HEK293 (cell line): Measurements from ENCODE around the gene LRRC8E.

Experiments used
- CTCF ChIA-PET: fragments of 350-600 bp; formaldehyde crosslinking; extraction: SDS; loops from one replicate; lab custom pipeline; 2021; ENCODE audit warnings: antibody characterized with exemption; lab: Yijun Ruan, JAX
- POLR2A ChIA-PET: fragments of 300-600 bp; formaldehyde crosslinking; extraction: SDS; loops from one replicate; lab custom pipeline; 2020; ENCODE audit warnings: antibody characterized with exemption, inconsistent platforms; lab: Yijun Ruan, JAX
- H3K27ac ChIP-seq: fragments of 200-500 bp; sonication (Bioruptor generic); 2 replicates; pipeline ENCODE4 v1.5.1; 2014; ENCODE audit warnings: low read depth, low read length, control low read depth, inconsistent platforms; ENCODE audit errors: extremely low read depth
- H3K36me3 ChIP-seq, 2 experiments: fragments of 200-500 bp in 1 of 2; sonication (Bioruptor generic) in 1 of 2; 1 replicate in 1 of 2; 2 replicates in 1 of 2; pipeline ENCODE4 v1.5.1; 2014 to 2017; ENCODE audit warnings: inconsistent platforms in 2 of 2, low read length in 2 of 2; ENCODE audit not compliant: control insufficient read depth in 2 of 2, insufficient read depth in 1 of 2
- H3K4me1 ChIP-seq: fragments of 200-500 bp; sonication (Bioruptor generic); 2 replicates; pipeline ENCODE4 v1.5.1; 2014; ENCODE audit warnings: mild to moderate bottlenecking, low read length, inconsistent platforms; ENCODE audit not compliant: control insufficient read depth, insufficient read depth
- H3K4me3 ChIP-seq: 2 replicates; pipeline ENCODE4 v1.5.1; 2011; ENCODE audit warnings: low read depth, mild to moderate bottlenecking, control low read depth, low read length, moderate library complexity
- H3K9me3 ChIP-seq: fragments of 200-500 bp; sonication (Bioruptor generic); 2 replicates; pipeline ENCODE4 v1.5.1; 2014; ENCODE audit warnings: low read depth, low read length, inconsistent platforms; ENCODE audit not compliant: control insufficient read depth, insufficient read depth
- GLI4 ChIP-seq: fragments of 450-650 bp; formaldehyde crosslinking; IDR thresholded peaks from 2 replicates; pipeline ENCODE4 v1.5.1; 2016; ENCODE audit warnings: missing biosample characterization, missing genetic modification characterization
- HOXC10 ChIP-seq: sonication (generic); formaldehyde crosslinking; IDR thresholded peaks from 2 replicates; pipeline ENCODE4 v1.8.1; 2023; ENCODE audit warnings: mild to moderate bottlenecking, missing genetic modification reagents
- KLF1 ChIP-seq: fragments of 450-650 bp; formaldehyde crosslinking; IDR thresholded peaks from 2 replicates; pipeline ENCODE4 v1.5.1; 2016; ENCODE audit warnings: missing biosample characterization, missing genetic modification characterization
- KLF10 ChIP-seq: fragments of 450-650 bp; IDR thresholded peaks from 2 replicates; pipeline ENCODE4 v1.5.1; 2018; ENCODE audit warnings: missing biosample characterization, mild to moderate bottlenecking, missing genetic modification characterization
- KLF7 ChIP-seq: fragments of 450-650 bp; formaldehyde crosslinking; IDR thresholded peaks from 2 replicates; pipeline ENCODE4 v1.5.1; 2016; ENCODE audit warnings: missing biosample characterization, missing genetic modification characterization, borderline replicate concordance
- REPIN1 ChIP-seq: fragments of 450-650 bp; formaldehyde crosslinking; IDR thresholded peaks from 2 replicates; pipeline ENCODE4 v1.5.1; 2017; ENCODE audit warnings: missing biosample characterization, missing genetic modification characterization, low read depth
- SCRT1 ChIP-seq: fragments of 450-650 bp; formaldehyde crosslinking; IDR thresholded peaks from 2 replicates; pipeline ENCODE4 v1.5.1; 2016; ENCODE audit warnings: missing biosample characterization, missing genetic modification characterization, borderline replicate concordance
- SP7 ChIP-seq: fragments of 450-650 bp; formaldehyde crosslinking; IDR thresholded peaks from 2 replicates; pipeline ENCODE4 v1.5.1; 2016; ENCODE audit warnings: missing biosample characterization, missing genetic modification characterization
- ZBTB21 ChIP-seq: fragments of 450-650 bp; formaldehyde crosslinking; IDR thresholded peaks from 2 replicates; pipeline ENCODE4 v1.5.1; 2017; ENCODE audit warnings: missing biosample characterization, missing genetic modification characterization
- ZBTB8A ChIP-seq: fragments of 450-650 bp; formaldehyde crosslinking; IDR thresholded peaks from 2 replicates; pipeline ENCODE4 v1.5.1; 2016; ENCODE audit warnings: missing biosample characterization, missing genetic modification characterization
- ZNF146 ChIP-seq: fragments of 450-650 bp; formaldehyde crosslinking; IDR thresholded peaks from 2 replicates; pipeline ENCODE4 v1.5.1; 2016; ENCODE audit warnings: missing biosample characterization, missing genetic modification characterization
- ZNF184 ChIP-seq: fragments of 450-650 bp; IDR thresholded peaks from 2 replicates; pipeline ENCODE4 v1.5.1; 2018; ENCODE audit warnings: missing biosample characterization, mild to moderate bottlenecking, missing genetic modification characterization
- ZNF223 ChIP-seq: fragments of 450-650 bp; formaldehyde crosslinking; IDR thresholded peaks from 2 replicates; pipeline ENCODE4 v1.5.1; 2016; ENCODE audit warnings: missing biosample characterization, missing genetic modification characterization
- ZNF335 ChIP-seq: fragments of 450-650 bp; formaldehyde crosslinking; conservative IDR thresholded peaks from 2 replicates; pipeline ENCODE4 v1.5.1; 2016; ENCODE audit warnings: missing biosample characterization, missing genetic modification characterization
- ZNF501 ChIP-seq: fragments of 450-650 bp; formaldehyde crosslinking; IDR thresholded peaks from 2 replicates; pipeline ENCODE4 v1.5.1; 2016; ENCODE audit warnings: missing biosample characterization, missing genetic modification characterization
- ZNF610 ChIP-seq: fragments of 450-650 bp; formaldehyde crosslinking; IDR thresholded peaks from 2 replicates; pipeline ENCODE4 v1.5.1; 2016; ENCODE audit warnings: missing biosample characterization, missing genetic modification characterization, borderline replicate concordance
- ZNF660 ChIP-seq: fragments of 450-650 bp; IDR thresholded peaks from 2 replicates; pipeline ENCODE4 v1.5.1; 2018; ENCODE audit warnings: missing biosample characterization, mild to moderate bottlenecking, missing genetic modification characterization
- ZNF776 ChIP-seq: fragments of 450-650 bp; formaldehyde crosslinking; IDR thresholded peaks from 2 replicates; pipeline ENCODE4 v1.5.0; 2017; ENCODE audit warnings: missing biosample characterization, missing genetic modification characterization, borderline replicate concordance
- TF ChIP-seq, protein P1 (sequence below): fragments of 450-650 bp; formaldehyde crosslinking; IDR thresholded peaks from 2 replicates; pipeline ENCODE4 v1.5.1; 2016; ENCODE audit warnings: missing biosample characterization, missing genetic modification characterization, borderline replicate concordance
- TF ChIP-seq, protein P2 (sequence below): fragments of 450-650 bp; IDR thresholded peaks from 2 replicates; pipeline ENCODE4 v1.5.1; 2018; ENCODE audit warnings: missing biosample characterization, mild to moderate bottlenecking, missing genetic modification characterization
- TF ChIP-seq, protein P3 (sequence below): fragments of 450-650 bp; formaldehyde crosslinking; IDR thresholded peaks from 2 replicates; pipeline ENCODE4 v1.5.1; 2016; ENCODE audit warnings: missing biosample characterization, missing genetic modification characterization
- TF ChIP-seq, protein P4 (sequence below): fragments of 450-650 bp; formaldehyde crosslinking; IDR thresholded peaks from 2 replicates; pipeline ENCODE4 v1.5.1; 2016; ENCODE audit warnings: missing biosample characterization, missing genetic modification characterization
- TF ChIP-seq, protein P5 (sequence below): fragments of 450-650 bp; formaldehyde crosslinking; IDR thresholded peaks from 2 replicates; pipeline ENCODE4 v1.5.1; 2016; ENCODE audit warnings: missing biosample characterization, missing genetic modification characterization

The LRRC8E gene

DNA sequence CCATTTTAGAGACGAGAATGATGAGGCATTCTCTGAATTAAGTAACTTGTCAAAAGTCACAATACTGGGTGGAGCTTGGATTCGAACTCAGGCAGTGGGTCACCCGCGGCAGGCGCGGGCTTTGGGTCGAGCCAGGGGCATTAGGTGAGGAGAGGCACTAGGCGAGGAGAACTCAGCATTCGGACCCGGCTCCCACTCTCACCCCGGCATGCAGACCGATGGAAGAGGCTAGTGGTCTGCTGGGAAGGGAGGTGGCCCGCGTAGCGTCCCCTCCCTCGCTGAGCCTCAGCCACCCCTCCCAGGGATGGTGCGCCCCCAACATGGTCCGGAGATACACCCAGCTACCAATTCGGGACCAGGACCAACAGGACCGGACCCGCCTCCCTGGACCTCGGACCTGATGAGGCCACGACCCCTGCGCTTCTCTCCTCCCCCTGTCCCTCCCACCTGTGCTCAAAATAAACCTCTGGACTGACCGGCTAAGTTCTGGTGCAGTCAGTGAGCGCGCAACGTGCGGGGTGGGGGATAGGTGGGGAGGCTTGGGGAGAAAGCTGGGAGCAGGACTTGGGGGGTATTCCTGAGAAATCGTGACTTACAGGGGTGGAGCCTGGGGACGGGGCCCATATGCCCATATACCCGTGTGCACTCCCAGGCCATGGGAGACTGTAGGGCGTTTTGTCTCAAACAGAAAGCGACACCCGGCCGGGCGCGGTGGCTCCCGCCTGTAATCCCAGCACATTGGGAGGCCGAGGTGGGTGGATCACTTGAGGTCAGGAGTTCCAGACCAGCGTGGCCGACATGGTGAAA, 30.5 kb downstream of the LRRC8E start:
- peaks cover 3% of the 10 kb centered on the region; the same call in 1 of the 2 replicates for H3K4me1 ChIP-seq
- H3K36me3 ChIP-seq, result peaks cover 0 to 15% of the 10 kb centered on the region in 2 experiments; a peak in 1 of 3 replicates
- peak; percentile 40; the same call in 1 of the 2 replicates for TF ChIP-seq KLF1 (tag by site-specific recombination)
- no peak for TF ChIP-seq ZNF223 (tag by site-specific recombination)
- no peak for TF ChIP-seq REPIN1 (tag by site-specific recombination)
- TF ChIP-seq ZBTB21 (tag by site-specific recombination), result no peak
- TF ChIP-seq, protein P1, sequence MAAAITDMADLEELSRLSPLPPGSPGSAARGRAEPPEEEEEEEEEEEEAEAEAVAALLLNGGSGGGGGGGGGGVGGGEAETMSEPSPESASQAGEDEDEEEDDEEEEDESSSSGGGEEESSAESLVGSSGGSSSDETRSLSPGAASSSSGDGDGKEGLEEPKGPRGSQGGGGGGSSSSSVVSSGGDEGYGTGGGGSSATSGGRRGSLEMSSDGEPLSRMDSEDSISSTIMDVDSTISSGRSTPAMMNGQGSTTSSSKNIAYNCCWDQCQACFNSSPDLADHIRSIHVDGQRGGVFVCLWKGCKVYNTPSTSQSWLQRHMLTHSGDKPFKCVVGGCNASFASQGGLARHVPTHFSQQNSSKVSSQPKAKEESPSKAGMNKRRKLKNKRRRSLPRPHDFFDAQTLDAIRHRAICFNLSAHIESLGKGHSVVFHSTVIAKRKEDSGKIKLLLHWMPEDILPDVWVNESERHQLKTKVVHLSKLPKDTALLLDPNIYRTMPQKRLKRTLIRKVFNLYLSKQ (tag by site-specific recombination), result no peak
- no peak for TF ChIP-seq ZNF184 (tag by site-specific recombination)
- TF ChIP-seq ZNF501 (tag by site-specific recombination), result no peak
- H3K4me3 ChIP-seq, result no peak overlapping the region
- H3K27ac ChIP-seq, result no peak overlapping the region
- ChIA-PET CTCF (interaction anchor here (0.7 to 3.1 kb wide), 8 partner anchors 10 to 401 kb away, joined by 3 to 25 read pairs (median 3); partner anchors contain the start of genes MAP2K7 and TIMM44), POLR2A (interaction anchor here (1.1 to 3.5 kb wide), 11 partner anchors 7 to 87 kb away, joined by 3 to 36 read pairs (median 14); partner anchors contain the start of genes ELAVL1, LRRC8E, MAP2K7 and TIMM44)
- H3K9me3 ChIP-seq, result no peaks in the 10 kb centered on the region

DNA sequence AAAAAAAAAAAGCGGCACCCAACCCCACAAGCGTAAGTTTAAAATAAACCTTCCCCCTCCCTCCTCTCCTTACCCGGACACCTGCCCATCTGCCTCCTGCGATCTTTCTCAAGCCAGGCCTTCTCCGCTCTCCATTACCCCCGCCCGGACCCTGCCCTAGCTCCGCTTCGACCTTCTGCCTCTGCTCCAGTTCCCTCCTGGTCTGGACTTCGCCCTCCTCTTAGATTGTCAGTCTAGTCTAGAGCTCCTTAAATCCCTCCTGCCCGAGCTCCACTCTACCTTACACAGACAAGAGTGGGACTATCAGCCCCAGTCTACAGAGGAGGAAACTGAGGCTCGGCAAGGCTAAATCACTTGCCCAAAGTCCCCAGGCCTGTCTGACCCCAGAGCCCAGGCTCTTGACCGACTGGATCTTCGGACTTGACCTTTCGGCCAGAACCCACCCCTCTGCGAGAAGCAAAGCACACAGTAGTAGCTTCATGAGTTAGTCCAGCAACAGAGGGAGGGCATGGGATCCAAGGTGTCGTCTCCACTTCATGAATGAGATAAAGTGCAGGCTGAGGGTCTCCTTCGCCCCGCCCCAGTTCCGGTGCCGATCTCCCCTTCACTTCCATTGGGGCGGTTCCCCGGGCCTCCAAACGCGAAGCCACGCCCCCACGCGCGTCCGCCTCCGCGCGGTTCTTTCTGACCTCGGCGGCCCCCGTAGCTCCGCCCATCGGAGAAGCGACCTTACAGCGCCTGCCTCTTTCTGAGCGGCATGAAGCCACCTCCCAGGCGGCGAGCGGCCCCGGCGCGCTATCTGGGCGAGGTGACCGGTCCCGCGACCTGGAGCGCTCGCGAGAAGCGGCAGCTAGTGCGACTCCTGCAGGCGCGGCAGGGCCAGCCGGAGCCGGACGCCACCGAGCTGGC, 31.6 kb downstream of the LRRC8E start, which contains the start of gene SNAPC2:
Gene SNAPC2 (plus strand): TSS at position 729 of the 909 bp plus-strand sequence. CDS start 29 bp downstream, at position 758.
- ChIA-PET POLR2A (interaction anchor here (0.5 to 3.5 kb wide), 20 partner anchors 8 to 594 kb away, joined by 3 to 36 read pairs (median 7); partner anchors contain the start of genes LRRC8E, MAP2K7, TIMM44 and ZNF414), CTCF (interaction anchor here (0.7 to 3.1 kb wide), 11 partner anchors 8 to 351 kb away, joined by 3 to 25 read pairs (median 3); partner anchors contain the start of genes MAP2K7 and TIMM44)
- peaks cover 0 to 15% of the 10 kb centered on the region in 2 experiments; a peak in 1 of 3 replicates for H3K36me3 ChIP-seq
- H3K9me3 ChIP-seq, result no peaks in the 10 kb centered on the region
- peaks cover 3% of the 10 kb centered on the region; the same call in 1 of the 2 replicates for H3K4me1 ChIP-seq
- H3K4me3 ChIP-seq, result peak within 1 kb of the TSS; percentile 80
- H3K27ac ChIP-seq, result peak within 1 kb of the TSS; percentile 49; the same call in 1 of the 2 replicates
- TF ChIP-seq ZNF146 (tag by site-specific recombination), result no peak
- peak; percentile 56; the same call in 1 of the 2 replicates for TF ChIP-seq KLF7 (tag by site-specific recombination)
- peak; percentile 98 for TF ChIP-seq ZNF335 (tag by site-specific recombination)
- TF ChIP-seq, protein P2, sequence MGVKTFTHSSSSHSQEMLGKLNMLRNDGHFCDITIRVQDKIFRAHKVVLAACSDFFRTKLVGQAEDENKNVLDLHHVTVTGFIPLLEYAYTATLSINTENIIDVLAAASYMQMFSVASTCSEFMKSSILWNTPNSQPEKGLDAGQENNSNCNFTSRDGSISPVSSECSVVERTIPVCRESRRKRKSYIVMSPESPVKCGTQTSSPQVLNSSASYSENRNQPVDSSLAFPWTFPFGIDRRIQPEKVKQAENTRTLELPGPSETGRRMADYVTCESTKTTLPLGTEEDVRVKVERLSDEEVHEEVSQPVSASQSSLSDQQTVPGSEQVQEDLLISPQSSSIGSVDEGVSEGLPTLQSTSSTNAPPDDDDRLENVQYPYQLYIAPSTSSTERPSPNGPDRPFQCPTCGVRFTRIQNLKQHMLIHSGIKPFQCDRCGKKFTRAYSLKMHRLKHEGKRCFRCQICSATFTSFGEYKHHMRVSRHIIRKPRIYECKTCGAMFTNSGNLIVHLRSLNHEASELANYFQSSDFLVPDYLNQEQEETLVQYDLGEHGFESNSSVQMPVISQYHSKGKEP (tag by site-specific recombination), result no peak
- TF ChIP-seq HOXC10 (CRISPR knock-in tag), result 0 out of 2 replicates have a peak, but pooled peaks have one; percentile 49
- TF ChIP-seq, protein P3, sequence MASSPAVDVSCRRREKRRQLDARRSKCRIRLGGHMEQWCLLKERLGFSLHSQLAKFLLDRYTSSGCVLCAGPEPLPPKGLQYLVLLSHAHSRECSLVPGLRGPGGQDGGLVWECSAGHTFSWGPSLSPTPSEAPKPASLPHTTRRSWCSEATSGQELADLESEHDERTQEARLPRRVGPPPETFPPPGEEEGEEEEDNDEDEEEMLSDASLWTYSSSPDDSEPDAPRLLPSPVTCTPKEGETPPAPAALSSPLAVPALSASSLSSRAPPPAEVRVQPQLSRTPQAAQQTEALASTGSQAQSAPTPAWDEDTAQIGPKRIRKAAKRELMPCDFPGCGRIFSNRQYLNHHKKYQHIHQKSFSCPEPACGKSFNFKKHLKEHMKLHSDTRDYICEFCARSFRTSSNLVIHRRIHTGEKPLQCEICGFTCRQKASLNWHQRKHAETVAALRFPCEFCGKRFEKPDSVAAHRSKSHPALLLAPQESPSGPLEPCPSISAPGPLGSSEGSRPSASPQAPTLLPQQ (tag by site-specific recombination), result peak; percentile 45; the same call in 1 of the 2 replicates
- TF ChIP-seq ZNF610 (tag by site-specific recombination), result peak; percentile 90; the same call in 1 of the 2 replicates
- TF ChIP-seq ZNF776, result no peak
- peak; percentile 56; the same call in 1 of the 2 replicates for TF ChIP-seq KLF1 (tag by site-specific recombination)
- TF ChIP-seq, protein P4, sequence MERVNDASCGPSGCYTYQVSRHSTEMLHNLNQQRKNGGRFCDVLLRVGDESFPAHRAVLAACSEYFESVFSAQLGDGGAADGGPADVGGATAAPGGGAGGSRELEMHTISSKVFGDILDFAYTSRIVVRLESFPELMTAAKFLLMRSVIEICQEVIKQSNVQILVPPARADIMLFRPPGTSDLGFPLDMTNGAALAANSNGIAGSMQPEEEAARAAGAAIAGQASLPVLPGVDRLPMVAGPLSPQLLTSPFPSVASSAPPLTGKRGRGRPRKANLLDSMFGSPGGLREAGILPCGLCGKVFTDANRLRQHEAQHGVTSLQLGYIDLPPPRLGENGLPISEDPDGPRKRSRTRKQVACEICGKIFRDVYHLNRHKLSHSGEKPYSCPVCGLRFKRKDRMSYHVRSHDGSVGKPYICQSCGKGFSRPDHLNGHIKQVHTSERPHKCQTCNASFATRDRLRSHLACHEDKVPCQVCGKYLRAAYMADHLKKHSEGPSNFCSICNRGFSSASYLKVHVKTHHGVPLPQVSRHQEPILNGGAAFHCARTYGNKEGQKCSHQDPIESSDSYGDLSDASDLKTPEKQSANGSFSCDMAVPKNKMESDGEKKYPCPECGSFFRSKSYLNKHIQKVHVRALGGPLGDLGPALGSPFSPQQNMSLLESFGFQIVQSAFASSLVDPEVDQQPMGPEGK (tag by site-specific recombination), result peak; percentile 29; the same call in 1 of the 2 replicates
- TF ChIP-seq ZNF660, result peak; percentile 54
- TF ChIP-seq SP7, result peak; percentile 66
- TF ChIP-seq, protein P5, sequence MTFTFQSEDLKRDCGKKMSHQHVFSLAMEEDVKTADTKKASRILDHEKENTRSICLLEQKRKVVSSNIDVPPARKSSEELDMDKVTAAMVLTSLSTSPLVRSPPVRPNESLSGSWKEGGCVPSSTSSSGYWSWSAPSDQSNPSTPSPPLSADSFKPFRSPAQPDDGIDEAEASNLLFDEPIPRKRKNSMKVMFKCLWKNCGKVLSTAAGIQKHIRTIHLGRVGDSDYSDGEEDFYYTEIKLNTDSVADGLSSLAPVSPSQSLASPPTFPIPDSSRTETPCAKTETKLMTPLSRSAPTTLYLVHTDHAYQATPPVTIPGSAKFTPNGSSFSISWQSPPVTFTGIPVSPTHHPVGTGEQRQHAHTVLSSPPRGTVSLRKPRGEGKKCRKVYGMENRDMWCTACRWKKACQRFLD (tag by site-specific recombination), result no peak
- no peak for TF ChIP-seq GLI4
- no peak for TF ChIP-seq SCRT1 (tag by site-specific recombination)
- peak; percentile 89 for TF ChIP-seq KLF10 (tag by site-specific recombination)
- TF ChIP-seq ZBTB8A, result peak; percentile 10; the same call in 1 of the 2 replicates
